Gastroesophageal sphincter (tissue), 3 donors: Measurements from ENCODE around the gene PPP2R5B.

ENCODE experiments used
- CTCF ChIP-seq, 4 experiments: fragments of 200-600 bp in 2 of 4; fragments of 450-650 bp in 2 of 4; sonication (generic) in 1 of 4; IDR thresholded peaks; one replicate each; pipeline ENCODE4 v1.5.1; 2017 to 2019; ENCODE audit warnings: antibody characterized with exemption in 4 of 4, mild to moderate bottlenecking in 2 of 4, moderate library complexity in 2 of 4
- POLR2A ChIP-seq, 2 donors: fragments of 450-650 bp; IDR thresholded peaks; one replicate each; pipeline ENCODE4 v1.6.1; 2017; ENCODE audit warnings: antibody characterized with exemption in 2 of 2, mild to moderate bottlenecking in 2 of 2, moderate library complexity in 1 of 2

DNA sequence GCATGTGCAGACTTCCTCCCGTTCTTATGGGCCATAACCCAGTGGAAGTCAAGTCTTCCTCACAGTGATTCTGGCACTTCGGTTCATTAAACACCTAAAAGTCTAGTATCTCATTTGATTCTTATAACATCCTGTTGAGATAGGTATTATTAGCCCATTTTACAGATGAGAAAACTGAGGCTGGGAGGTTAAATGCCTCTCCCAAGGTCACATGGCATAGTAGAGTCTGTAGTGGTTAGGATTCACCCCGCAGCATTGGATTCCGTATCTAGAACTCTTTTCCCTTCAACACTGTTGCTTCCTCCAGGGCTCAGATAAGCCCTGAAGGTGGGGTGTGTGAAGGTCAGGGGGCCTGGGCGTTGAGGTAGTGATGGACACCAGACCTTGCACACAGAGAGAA lies 7.8 kb downstream of the PPP2R5B start:
- TF ChIP-seq POLR2A (IDR thresholded peaks at IDR 0.05) (no peak), CTCF (IDR thresholded peaks at IDR 0.05) (no peak)
